SK-N-SH (cell line): ENCODE results near the gene EDN3. TPM values are rescaled to one million over a fixed set of nuclear protein-coding genes. Genes with fewer than 3 reads are reported as not detected.

Experiments used
- CTCF ChIA-PET: fragments of 300-600, 350-600 bp; formaldehyde crosslinking; extraction: SDS; loops from one replicate; lab custom pipeline; 2021; lab: Yijun Ruan, JAX
- POLR2A ChIA-PET: fragments of 350-600 bp; sonication (Branson Sonifier 250); formaldehyde crosslinking; extraction: SDS; loops from one replicate; lab custom pipeline; 2020; ENCODE audit warnings: antibody characterized with exemption, inconsistent platforms; lab: Yijun Ruan, JAX
- DNase-seq: peaks from one replicate; pipeline ENCODE4 v3.0.0; 2012
- H2AFZ ChIP-seq: fragments of 200-600 bp; sonication (generic); 2 replicates; pipeline ENCODE4 v1.8.1; 2016; ENCODE audit warnings: antibody characterized with exemption, mild to moderate bottlenecking, low read depth
- H3F3A ChIP-seq: fragments of 200-600 bp; sonication (generic); replicated peaks from 2 replicates; pipeline ENCODE3; 2016; ENCODE audit warnings: antibody characterized with exemption, mild to moderate bottlenecking; ENCODE audit not compliant: insufficient read depth
- H3K27ac ChIP-seq, 2 experiments: fragments of 200-500 bp in 1 of 2; fragments of 200-600 bp in 1 of 2; sonication (Bioruptor generic) in 1 of 2; sonication (generic), shearing (Covaris generic) in 1 of 2; 2 replicates each; pipeline versions ENCODE4 v1.5.1 to v1.6.1; 2014 to 2016; ENCODE audit warnings: low read depth in 2 of 2, inconsistent platforms in 1 of 2, low read length in 1 of 2, mild to moderate bottlenecking in 1 of 2, mixed read lengths in 1 of 2
- H3K27me3 ChIP-seq: fragments of 200-600 bp; sonication (generic), shearing (Covaris generic); 2 replicates; pipeline ENCODE4 v1.6.1; 2016; ENCODE audit warnings: mixed run types; ENCODE audit not compliant: insufficient read depth
- H3K36me3 ChIP-seq, 2 experiments: fragments of 200-500 bp in 1 of 2; fragments of 200-600 bp in 1 of 2; sonication (Bioruptor generic) in 1 of 2; sonication (generic) in 1 of 2; replicated peaks in 1 of 2; 2 replicates each; pipeline versions ENCODE3 to v1.5.1; 2014 to 2016; ENCODE audit warnings: low read length in 1 of 2, mild to moderate bottlenecking in 1 of 2; ENCODE audit not compliant: insufficient read depth in 2 of 2, control insufficient read depth in 1 of 2
- H3K4me1 ChIP-seq, 2 experiments: fragments of 200-500 bp in 1 of 2; fragments of 200-600 bp in 1 of 2; sonication (Bioruptor generic) in 1 of 2; sonication (generic), shearing (Covaris generic) in 1 of 2; 2 replicates each; pipeline versions ENCODE4 v1.5.1 to v1.6.1; 2014 to 2016; ENCODE audit warnings: low read depth in 1 of 2, low read length in 1 of 2, mixed run types in 1 of 2; ENCODE audit not compliant: insufficient read depth in 2 of 2, control insufficient read depth in 1 of 2
- H3K4me2 ChIP-seq: fragments of 200-600 bp; sonication (generic), shearing (Covaris generic); 2 replicates; pipeline ENCODE4 v1.6.1; 2017; ENCODE audit warnings: mixed run types
- H3K4me3 ChIP-seq, 2 experiments: fragments of 200-500 bp in 1 of 2; fragments of 200-600 bp in 1 of 2; sonication (Bioruptor generic) in 1 of 2; sonication (generic), shearing (Covaris generic) in 1 of 2; 2 replicates each; pipeline versions ENCODE4 v1.5.1 to v1.8.1; 2014 to 2016; ENCODE audit warnings: low read depth in 2 of 2, inconsistent platforms in 1 of 2, low read length in 1 of 2, mild to moderate bottlenecking in 1 of 2, mixed read lengths in 1 of 2, moderate library complexity in 1 of 2
- H3K79me2 ChIP-seq: fragments of 200-600 bp; sonication (generic); 2 replicates; pipeline ENCODE4 v1.8.1; 2017; ENCODE audit warnings: mild to moderate bottlenecking; ENCODE audit not compliant: insufficient read depth
- H3K9ac ChIP-seq: fragments of 200-600 bp; sonication (generic); 2 replicates; pipeline ENCODE4 v1.6.1; 2017; ENCODE audit warnings: mixed run types
- H3K9me2 ChIP-seq: fragments of 200-600 bp; sonication (generic); 2 replicates; pipeline ENCODE4 v1.6.1; 2017; ENCODE audit warnings: mixed run types
- H3K9me3 ChIP-seq: fragments of 200-600 bp; sonication (generic); 2 replicates; pipeline ENCODE4 v1.6.1; 2017; ENCODE audit warnings: mixed run types, mild to moderate bottlenecking, moderate library complexity
- H4K20me1 ChIP-seq: fragments of 200-600 bp; sonication (generic); 2 replicates; pipeline ENCODE4 v1.6.1; 2017; ENCODE audit warnings: mild to moderate bottlenecking, mixed run types; ENCODE audit not compliant: insufficient read depth
- EZH2phosphoT487 ChIP-seq: fragments of 200-600 bp; sonication (generic); IDR thresholded peaks from 2 replicates; pipeline ENCODE4 v1.6.1; 2017; ENCODE audit warnings: low read depth, mixed run types, mild to moderate bottlenecking, antibody characterized with exemption, moderate library complexity, borderline replicate concordance
- FOSL2 ChIP-seq: IDR thresholded peaks from 2 replicates; pipeline ENCODE4 v1.4.0; 2012; ENCODE audit warnings: low read depth, mild to moderate bottlenecking, moderate library complexity, borderline replicate concordance
- FOXJ3 ChIP-seq: sonication (generic); formaldehyde crosslinking; IDR thresholded peaks from 2 replicates; pipeline ENCODE4 v1.5.1; 2020; ENCODE audit warnings: mild to moderate bottlenecking, missing genetic modification reagents
- FOXM1 ChIP-seq: IDR thresholded peaks from 2 replicates; pipeline ENCODE4 v1.4.0; 2012; ENCODE audit warnings: low read depth, mild to moderate bottlenecking
- MXI1 ChIP-seq: IDR thresholded peaks from 2 replicates; pipeline ENCODE4 v1.6.1; 2012; ENCODE audit warnings: mild to moderate bottlenecking, low read depth, low read length, improper control_type of control experiment
- NFIC ChIP-seq: IDR thresholded peaks from 2 replicates; pipeline ENCODE4 v1.4.0; 2012; ENCODE audit warnings: borderline replicate concordance
- NRF1 ChIP-seq: IDR thresholded peaks from 2 replicates; pipeline ENCODE4 v1.6.1; 2012; ENCODE audit warnings: low read depth, mild to moderate bottlenecking, low read length
- POLR2AphosphoS5 ChIP-seq: IDR thresholded peaks from 2 replicates; pipeline ENCODE4 v1.6.1; 2012; ENCODE audit warnings: low read depth, low read length
- RAD21 ChIP-seq: IDR thresholded peaks from 2 replicates; pipeline ENCODE4 v1.6.1; 2012; ENCODE audit warnings: mild to moderate bottlenecking, low read length
- TEAD4 ChIP-seq: IDR thresholded peaks from 2 replicates; pipeline ENCODE4 v1.4.0; 2012; ENCODE audit warnings: mild to moderate bottlenecking, borderline replicate concordance; ENCODE audit not compliant: insufficient read depth
- WGBS: methylation state at CpG from one replicate; pipeline ENCODE4 v1.1.6; 2017; ENCODE audit warnings: low lambda C conversion rate; 5-methylcytosine and 5-hydroxymethylcytosine counted together
- polyA plus RNA-seq, 3 experiments: library from polyadenylated mRNA; depleted of rRNA; stranded (reverse); fragments of >200 nt; gene quantifications; 2 replicates each; pipeline ENCODE4 v1.2.3, GENCODE V29; 2012

EDN3 gene
- polyA plus RNA-seq, 1 of the 3 experiments (the other 2 are of a cell fraction): 0.02 TPM

DNA sequence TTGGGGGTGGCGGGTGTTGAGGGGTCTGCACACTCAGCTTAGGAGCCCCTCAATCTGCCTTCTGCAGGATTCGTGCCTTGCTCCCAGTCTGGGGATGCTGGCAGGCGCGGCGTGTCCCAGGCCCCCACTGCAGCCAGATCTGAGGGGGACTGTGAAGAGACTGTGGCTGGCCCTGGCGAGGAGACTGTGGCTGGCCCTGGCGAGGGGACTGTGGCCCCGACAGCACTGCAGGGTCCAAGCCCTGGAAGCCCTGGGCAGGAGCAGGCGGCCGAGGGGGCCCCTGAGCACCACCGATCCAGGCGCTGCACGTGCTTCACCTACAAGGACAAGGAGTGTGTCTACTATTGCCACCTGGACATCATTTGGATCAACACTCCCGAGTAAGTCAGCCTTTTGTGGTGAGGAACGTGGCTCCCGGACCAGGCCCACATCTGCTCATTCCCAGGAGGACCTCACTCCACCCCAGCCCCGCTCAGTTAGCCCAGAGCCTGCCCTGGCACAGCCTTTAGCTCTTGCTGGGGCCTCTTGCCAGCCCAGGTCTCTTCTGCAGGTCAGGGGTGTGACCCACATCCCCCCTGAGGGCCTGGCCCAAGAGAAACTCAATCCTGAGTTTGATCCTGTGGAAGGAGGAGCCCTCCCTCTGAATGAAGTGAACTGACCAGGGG, 1.1 kb downstream of the EDN3 start:
- no peaks in the 10 kb centered on the region for H3K9me3 ChIP-seq
- no peaks in the 10 kb centered on the region for H3F3A ChIP-seq
- H3K9ac ChIP-seq: no peak overlapping the region
- POLR2A ChIA-PET: no interaction called here
- peaks cover 15% of the 10 kb centered on the region; the same call in 1 of the 2 replicates for H3K27me3 ChIP-seq
- 25% methylated on average over 5 of the region's 17 CpGs for WGBS
- peaks cover 0 to 4% of the 10 kb centered on the region in 2 experiments; a peak in 1 of 4 replicates for H3K4me1 ChIP-seq
- no peaks in the 10 kb centered on the region for H3K79me2 ChIP-seq
- TF ChIP-seq EZH2phosphoT487 (no peak), NRF1 (no peak), NFIC (no peak), TEAD4 (no peak), FOSL2 (no peak), POLR2AphosphoS5 (no peak), MXI1 (no peak), FOXJ3 (CRISPR knock-in tag) (no peak), RAD21 (no peak)
- TF ChIP-seq, all 33 proteins: peak for 0
- H2AFZ ChIP-seq: no peak overlapping the region
- no peaks in the 10 kb centered on the region for H4K20me1 ChIP-seq
- H3K4me2 ChIP-seq: no peak overlapping the region
- H3K4me3 ChIP-seq: no peak overlapping the region
- H3K9me2 ChIP-seq: no peaks in the 10 kb centered on the region
- no peak overlapping the region for H3K27ac ChIP-seq
- CTCF ChIA-PET: interaction anchor here (2.2 kb wide), 1 partner anchor 12 kb away, joined by 6 read pairs; no protein-coding TSS in a partner anchor
- no peaks in the 10 kb centered on the region for H3K36me3 ChIP-seq
- no peak for DNase-seq

DNA sequence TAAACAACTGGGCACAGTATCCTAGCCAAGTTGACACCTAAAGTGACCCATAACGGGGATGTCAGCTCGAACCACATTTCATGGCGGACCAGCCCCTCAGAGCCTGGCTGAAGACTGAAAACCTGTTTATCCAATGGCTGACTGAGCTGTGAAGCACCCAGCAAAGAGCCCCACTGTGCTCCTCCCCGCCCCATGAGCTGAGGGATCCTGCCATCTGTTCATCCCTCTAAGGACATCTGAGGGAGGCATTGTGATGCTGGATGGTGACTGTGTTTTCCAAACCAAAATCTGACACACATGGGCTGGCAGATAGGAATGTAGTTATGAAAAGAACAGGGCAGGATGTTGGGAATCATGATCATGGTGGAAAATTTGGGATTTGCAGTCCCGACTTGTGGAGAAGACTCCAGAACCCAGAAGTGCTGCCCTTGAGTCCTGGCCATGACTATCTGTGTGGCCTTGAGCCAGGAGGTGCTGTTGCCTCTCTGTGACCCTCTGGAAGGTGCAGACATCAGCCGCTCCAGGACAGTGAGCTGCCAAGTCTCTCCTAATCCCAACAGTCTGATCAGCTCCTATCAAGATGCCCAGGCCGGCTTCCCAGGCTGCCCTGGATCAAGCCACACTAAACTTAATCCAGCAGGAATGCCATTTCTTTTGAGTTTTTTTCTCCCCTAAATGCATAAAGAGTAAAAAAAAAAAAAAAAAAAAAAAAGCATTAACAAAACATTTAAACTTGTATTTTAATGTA, 5.7 kb downstream of the EDN3 start:
- 46% methylated on average over 4 of the region's 7 CpGs for WGBS

More for the DNA sequence above, 5.7 kb downstream of the EDN3 start:
- no peak overlapping the region for H2AFZ ChIP-seq
- H3K27me3 ChIP-seq: 0 out of 2 replicates have a peak, but pooled peaks cover 7% of the 10 kb centered on the region
- H3K79me2 ChIP-seq: no peaks in the 10 kb centered on the region
- no peak overlapping the region for H3K9ac ChIP-seq
- TF ChIP-seq FOXM1: no peak
- no peak for TF ChIP-seq MXI1
- TF ChIP-seq RAD21: no peak
- H3K4me2 ChIP-seq: no peak overlapping the region
- H4K20me1 ChIP-seq: no peaks in the 10 kb centered on the region
- H3K4me3 ChIP-seq: no peak overlapping the region
- no peaks in the 10 kb centered on the region for H3K9me2 ChIP-seq
- DNase-seq: no peak
- H3K27ac ChIP-seq: no peak overlapping the region
- ChIA-PET CTCF (interaction anchor here (0.6 to 1.4 kb wide), 4 partner anchors 21 to 149 kb away, joined by 3 to 5 read pairs (median 4); no protein-coding TSS in a partner anchor), POLR2A (no interaction called here)
- no peaks in the 10 kb centered on the region for H3K9me3 ChIP-seq
- no peaks in the 10 kb centered on the region for H3F3A ChIP-seq
- H3K4me1 ChIP-seq: peaks cover 0 to 5% of the 10 kb centered on the region in 2 experiments; a peak in 1 of 4 replicates
- H3K36me3 ChIP-seq: no peaks in the 10 kb centered on the region
